Ammon's horn (tissue), 1 donor: ENCODE measurements around the gene TOM1L2.
"Not testable (repeated sequence)": the region's sequence is repeated elsewhere in the genome, so short reads cannot be mapped to it uniquely, and the experiment has no call there.

Experiments
- DNase-seq: peaks from one replicate; pipeline ENCODE4 v3.0.0-alpha.2; 2016; ENCODE audit warnings: low spot score

Gene TOM1L2

GRCh38 chr17:17972126-17972951 is at the start of gene TOM1L2, which contains the start of gene DRC3:
TOM1L2 (minus strand) TSS chr17:17972400; CDS start chr17:17972313, 87 bp downstream.
DRC3 (plus strand) TSS chr17:17972862; CDS start chr17:17977599, 4,737 bp downstream.
- DNase-seq, result peak; percentile 100

- no peak for DNase-seq
These were observed 49.2 kb upstream of the TOM1L2 start for GRCh38 chr17:18021372-18021771.

- no peak for DNase-seq
These were observed 48.8 kb upstream of the TOM1L2 start for GRCh38 chr17:18020971-18021370.

GRCh38 chr17:18019838-18020154 is 47.6 kb upstream of the TOM1L2 start:
- no peak for DNase-seq

- DNase-seq, result no peak
These were observed 46.3 kb upstream of the TOM1L2 start for GRCh38 chr17:18018411-18018921.

- DNase-seq, result no peak
These were observed 45.8 kb upstream of the TOM1L2 start for GRCh38 chr17:18017958-18018357.

GRCh38 chr17:18016426-18016825 is 44.2 kb upstream of the TOM1L2 start:
- no peak for DNase-seq

GRCh38 chr17:18015593-18015992 is 43.4 kb upstream of the TOM1L2 start:
- DNase-seq, result no peak

GRCh38 chr17:18014006-18014405 is 41.8 kb upstream of the TOM1L2 start:
- DNase-seq, result no peak

- DNase-seq, result no peak
These were observed 39.1 kb upstream of the TOM1L2 start for GRCh38 chr17:18011286-18011685.

- DNase-seq, result no peak
These were observed 37.6 kb upstream of the TOM1L2 start for GRCh38 chr17:18009609-18010420.

GRCh38 chr17:18008496-18009268 is 36.5 kb upstream of the TOM1L2 start:
- DNase-seq, result no peak

- DNase-seq, result no peak
These were observed 34.5 kb upstream of the TOM1L2 start for GRCh38 chr17:18006495-18007239.

GRCh38 chr17:18005496-18005895 is 33.3 kb upstream of the TOM1L2 start:
- DNase-seq, result no peak

- DNase-seq, result no peak
These were observed 32.7 kb upstream of the TOM1L2 start for GRCh38 chr17:18004884-18005305.

- DNase-seq, result no peak
These were observed 32.1 kb upstream of the TOM1L2 start for GRCh38 chr17:18004345-18004744.

- DNase-seq, result no peak
These were observed 30.0 kb upstream of the TOM1L2 start for GRCh38 chr17:18002171-18002570.

- DNase-seq, result no peak
These were observed 27.8 kb upstream of the TOM1L2 start for GRCh38 chr17:18000030-18000408.

- DNase-seq, result no peak
These were observed 27.3 kb upstream of the TOM1L2 start for GRCh38 chr17:17999364-18000029.

GRCh38 chr17:17998934-17999333 is 26.7 kb upstream of the TOM1L2 start:
- no peak for DNase-seq

GRCh38 chr17:17995887-17996286 is 23.7 kb upstream of the TOM1L2 start:
- not testable (repeated sequence) for DNase-seq
